NCI-H2227 treated with DMSO at 0.1 percent for 48 hours (cell line): ENCODE measurements around the gene XNDC1N.
"Not testable (repeated sequence)": the region's sequence is repeated elsewhere in the genome, so short reads cannot be mapped to it uniquely, and the experiment has no call there.

ENCODE experiments used
- DNase-seq: peaks from one replicate; lab custom pipeline; 2025; lab: John Stamatoyannopoulos, UW

XNDC1N gene

DNA sequence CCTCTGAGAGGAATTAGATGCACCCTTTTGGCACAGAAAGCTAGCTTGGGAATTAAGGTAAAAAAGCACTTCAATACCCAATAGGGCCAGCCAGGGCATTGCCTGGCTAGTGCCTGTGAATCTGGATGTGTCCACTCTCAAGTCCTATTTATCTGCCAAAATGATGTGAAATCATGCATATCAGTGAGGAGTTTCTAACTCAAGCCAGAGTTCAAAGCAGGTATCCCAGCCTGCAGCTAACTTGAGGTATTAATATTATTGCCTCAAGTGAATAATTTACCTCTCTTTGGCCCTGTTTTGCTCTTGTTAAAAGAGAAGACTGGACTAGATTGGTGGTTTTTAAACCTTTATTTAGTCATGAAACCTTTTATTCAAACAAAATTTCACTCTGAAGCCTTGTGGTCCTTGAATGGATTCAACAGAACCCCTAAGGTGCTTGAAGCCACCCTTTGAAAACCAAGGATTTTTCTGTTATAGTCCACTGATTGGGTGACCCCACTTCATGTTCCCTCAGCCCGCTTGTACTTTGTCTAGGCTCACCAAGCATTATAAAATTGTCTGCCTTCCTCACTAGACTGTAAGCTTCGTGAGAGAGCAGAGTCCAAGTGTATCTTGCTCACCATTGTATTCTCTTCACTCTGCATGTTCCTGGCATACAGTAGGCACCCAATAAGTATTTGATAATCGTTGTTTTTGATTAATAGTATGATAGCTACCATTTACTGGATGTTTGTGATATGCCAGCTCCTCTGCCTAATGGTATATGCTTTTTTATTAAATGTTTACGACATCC, 4.9 kb upstream of the XNDC1N start:
- DNase-seq: no peak

DNA sequence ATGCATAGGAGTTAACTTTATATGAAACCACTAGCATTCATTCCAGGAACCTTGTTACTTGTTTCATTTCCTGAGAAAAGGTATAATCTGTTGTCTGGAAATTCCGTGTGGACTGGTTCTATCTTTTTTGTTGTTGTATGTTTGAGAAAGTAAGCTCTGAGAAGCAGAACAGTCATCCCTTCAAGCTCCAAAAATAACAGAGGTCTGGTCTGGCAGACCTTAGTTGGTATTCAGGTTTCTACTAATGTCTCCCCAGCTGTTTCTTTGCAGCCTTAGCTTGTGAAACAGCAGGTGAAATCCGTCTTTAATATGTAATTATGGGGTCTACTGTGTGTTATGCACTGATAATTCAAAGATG, 2.8 kb upstream of the XNDC1N start:
- DNase-seq: peak; percentile 8

GRCh38 chr11:71930556-71931244, 2.3 kb upstream of the XNDC1N start:
- DNase-seq: no peak

GRCh38 chr11:71929491-71929890, 1.1 kb upstream of the XNDC1N start:
- DNase-seq: no peak

DNA sequence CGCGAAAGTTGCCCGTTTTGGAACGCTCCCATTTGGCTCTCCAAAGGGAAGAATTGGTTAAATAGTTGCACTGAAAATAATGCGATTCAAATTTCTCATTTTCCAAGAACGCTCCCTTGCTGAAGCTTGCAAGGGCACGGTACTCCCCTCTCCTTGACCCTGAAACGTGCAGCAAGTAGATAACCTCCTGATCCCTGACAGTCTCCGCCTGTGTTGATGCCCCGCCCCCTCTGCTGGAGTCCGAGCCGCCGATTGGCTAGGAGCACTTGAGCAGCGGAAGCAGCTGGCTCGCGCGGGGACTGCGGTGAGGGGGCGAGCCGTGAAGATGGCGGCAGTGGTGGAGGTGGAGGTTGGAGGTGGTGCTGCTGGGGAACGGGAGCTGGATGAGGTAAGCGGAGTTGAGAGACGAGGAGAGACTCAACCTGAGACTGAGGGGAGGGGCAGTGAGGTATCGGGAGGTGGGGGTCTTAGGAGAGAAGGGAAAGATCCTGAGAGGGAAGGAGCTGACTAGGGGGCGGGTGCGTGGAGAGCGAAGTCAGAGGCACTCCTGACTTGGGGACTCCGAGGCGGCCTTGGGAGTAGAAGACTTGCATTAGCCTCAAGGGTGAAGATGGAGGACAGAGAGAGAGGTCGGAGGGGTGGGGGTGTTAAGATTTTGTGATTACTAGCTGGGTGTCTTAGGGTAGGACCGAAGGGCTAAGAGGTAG, 496 bp upstream of the XNDC1N start, which contains the start of gene RNF121:
Gene RNF121 (plus strand): TSS at position 310 of the 707 bp plus-strand sequence. CDS start 16 bp downstream, at position 326.
- DNase-seq: peak; percentile 100

GRCh38 chr11:71917646-71918140, 10.7 kb downstream of the XNDC1N start:
- DNase-seq: no peak

DNA sequence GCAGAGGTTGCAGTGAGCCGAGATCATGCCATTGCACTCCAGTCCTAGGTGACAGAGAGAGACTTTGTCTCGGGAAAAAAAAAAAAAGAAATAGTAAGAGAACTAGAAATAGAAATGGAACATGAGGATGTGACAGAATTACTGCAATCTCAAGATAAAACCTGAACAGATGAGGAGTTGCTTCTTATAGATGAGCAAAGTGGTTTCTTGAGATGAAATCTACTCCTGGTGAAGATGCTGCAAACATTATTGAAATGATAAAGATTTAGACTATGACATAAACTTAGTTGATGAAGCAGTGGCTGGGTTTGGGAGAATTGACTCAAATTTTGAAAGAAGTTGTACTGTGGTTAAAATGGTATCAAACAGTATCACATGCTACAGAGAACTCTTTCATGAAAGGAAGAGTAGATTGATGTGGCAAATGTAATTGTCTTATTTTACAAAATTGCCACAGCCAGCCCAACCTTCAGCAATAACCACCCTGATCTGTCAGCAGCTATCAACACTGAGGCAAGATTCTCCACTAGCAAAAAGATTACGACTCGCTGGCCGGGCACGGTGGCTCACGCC, 13.7 kb downstream of the XNDC1N start:
- DNase-seq: no peak

DNA sequence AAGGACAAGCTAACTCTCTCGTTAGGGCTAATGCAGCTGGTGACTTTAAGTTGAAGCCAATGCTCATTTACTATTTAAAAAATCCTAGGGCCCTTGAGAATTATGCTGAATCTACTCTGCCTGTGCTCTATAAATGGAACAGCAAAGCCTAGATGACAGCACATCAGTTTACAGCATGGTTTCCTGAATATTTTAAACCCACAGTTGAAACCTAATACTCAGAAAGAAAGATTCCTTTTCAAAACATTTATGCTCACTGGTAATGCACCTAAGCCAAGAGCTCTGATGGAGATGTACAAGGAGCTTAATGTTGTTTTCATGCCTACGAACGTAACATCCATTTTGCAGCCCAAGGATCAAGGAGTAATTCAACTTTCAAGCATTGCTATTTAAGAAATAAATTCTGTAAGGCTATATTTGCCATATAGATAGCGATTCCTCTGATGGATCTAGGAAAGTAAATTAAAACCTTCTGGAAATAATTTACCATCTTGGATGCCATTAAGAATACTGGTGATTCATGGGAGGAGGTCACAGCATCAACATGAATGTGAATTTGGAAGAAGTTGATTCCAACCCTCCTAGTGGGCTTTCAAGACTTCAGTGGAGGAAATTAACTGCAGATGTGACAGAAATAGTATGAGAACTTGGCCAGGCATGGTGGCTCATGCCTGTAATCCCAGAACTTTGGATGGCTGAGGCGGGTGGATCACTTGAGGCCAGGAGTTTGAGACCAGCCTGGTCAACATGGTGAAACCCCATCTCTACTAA, 14.5 kb downstream of the XNDC1N start:
- no peak for DNase-seq

DNA sequence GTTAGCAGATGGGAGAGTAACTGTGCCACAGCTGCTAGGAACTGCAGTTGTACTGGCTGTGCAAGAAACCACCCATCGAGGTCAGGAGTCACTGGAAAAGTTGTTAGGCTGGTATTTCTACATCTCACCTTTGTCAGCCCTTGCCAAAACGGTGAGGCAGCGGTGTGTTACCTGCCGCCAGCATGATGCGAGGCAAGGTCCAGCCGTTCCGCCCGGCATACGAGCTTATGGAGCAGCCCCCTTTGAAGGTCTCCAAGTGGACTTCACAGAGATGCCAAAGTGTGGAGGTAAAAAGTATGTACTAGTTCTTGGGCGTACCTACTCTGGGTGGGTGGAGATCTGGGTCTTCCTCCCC, 16.4 kb downstream of the XNDC1N start:
- not testable (repeated sequence) for DNase-seq

DNA sequence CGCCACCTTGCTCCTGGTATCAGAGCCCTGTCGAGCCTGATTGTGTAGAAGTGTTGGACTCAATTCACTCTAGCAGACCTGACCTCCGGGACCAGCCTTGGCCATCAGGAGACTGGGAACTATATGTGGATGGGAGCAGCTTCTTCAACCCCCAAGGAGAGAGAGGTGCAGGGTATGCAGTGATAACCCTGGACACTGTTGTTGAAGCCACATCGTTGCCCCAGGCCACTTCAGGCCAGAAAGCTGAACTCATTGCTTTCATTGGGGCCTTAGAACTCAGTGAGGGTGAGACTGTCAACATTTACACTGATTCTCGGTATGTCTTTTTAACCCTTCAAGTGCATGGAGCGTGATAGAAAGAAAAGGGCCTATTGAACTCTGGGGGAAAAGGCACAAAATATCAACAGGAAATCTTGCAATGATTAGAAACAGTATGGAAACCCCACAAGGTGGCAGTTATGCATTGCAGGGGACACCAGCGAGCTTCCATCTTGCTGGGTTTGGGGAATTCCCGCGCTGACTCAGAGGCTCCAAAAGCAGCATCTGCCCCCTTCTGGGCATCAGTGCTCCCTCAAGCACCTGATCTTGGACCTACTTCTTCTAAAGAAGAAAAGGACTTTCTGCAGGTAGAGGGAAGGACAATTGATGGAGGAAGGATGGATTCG, 16.9 kb downstream of the XNDC1N start:
- not testable (repeated sequence) for DNase-seq

- DNase-seq: not testable (repeated sequence)
Measured at GRCh38 chr11:71910775-71911174, 17.6 kb downstream of the XNDC1N start.

DNA sequence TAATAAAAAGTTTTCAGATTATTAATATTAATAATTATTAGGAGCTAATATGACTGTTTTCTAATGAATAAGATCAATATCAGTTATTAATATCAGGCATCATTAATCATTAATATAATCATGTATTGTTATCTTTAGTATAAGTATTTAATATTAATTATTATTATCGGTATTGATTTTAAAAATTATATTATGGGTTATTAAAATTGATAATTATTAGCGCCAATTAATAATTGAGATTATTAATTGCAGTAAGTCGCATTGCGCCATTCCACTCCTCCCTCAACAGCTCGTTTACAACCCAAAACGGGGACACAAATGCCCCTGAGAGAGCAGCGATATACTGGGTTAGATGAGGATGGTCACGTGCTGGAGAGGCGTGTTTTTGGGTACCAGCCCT, 20.2 kb downstream of the XNDC1N start:
- no peak for DNase-seq

DNA sequence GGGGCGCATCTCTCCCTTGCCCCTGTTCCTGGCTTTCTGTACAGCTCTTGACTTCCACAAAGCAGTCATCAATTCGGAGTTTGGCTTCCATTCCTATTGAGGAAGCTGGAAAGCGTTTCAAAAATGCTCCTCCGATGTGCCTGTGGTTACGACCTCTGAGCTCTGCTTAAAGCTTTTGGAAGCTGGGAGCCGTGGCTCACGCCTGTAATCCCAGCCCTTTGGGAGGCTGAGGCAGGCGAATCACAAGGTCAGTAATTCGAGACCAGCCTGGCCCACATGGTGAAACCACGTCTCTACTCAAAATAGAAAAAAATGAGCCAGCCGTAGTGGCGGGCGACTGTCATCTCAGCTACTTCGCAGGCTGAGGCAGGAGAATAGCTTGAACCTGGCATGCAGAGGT, 27.3 kb downstream of the XNDC1N start:
- DNase-seq: not testable (repeated sequence)

- DNase-seq: no peak
Measured at GRCh38 chr11:71895961-71896360, 32.4 kb downstream of the XNDC1N start.

DNA sequence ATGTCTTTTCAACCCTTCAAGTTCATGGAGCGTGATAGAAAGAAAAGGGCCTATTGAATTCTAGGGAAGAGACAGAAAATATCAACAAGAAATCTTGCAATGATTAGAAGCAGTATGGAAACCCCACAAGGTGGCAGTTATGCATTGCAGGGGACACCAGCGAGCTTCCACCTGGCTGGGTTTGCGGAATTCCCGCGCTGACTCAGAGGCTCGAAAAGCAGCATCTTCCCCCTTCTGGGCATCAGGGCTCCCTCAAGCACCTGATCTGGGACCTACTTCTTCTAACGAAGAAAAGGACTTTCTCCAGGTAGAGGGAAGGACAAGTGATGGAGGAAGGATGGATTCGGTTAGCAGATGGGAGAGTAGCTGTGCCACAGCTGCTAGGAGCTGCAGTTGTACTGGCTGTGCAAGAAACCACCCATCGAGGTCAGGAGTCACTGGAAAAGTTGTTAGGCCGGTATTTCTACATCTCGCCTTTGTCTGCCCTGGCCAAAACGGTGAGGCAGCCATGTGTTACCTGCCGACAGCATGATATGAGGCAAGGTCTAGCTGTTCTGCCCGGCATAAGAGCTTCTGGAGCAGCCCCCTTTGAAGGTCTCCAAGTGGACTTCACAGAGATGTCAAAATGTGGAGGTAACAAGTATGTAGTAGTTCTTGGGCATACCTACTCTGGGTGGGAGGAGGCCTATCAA, 39.1 kb downstream of the XNDC1N start:
- not testable (repeated sequence) for DNase-seq

GRCh38 chr11:71888335-71889010, 39.9 kb downstream of the XNDC1N start:
- DNase-seq: not testable (repeated sequence)

GRCh38 chr11:71885806-71886205, 42.6 kb downstream of the XNDC1N start:
- not testable (repeated sequence) for DNase-seq
